ENCODE measurements around the gene MVD. TPM values are rescaled to one million over a fixed set of nuclear protein-coding genes. Genes with fewer than 3 reads are reported as not detected.

Gene MVD
- total RNA-seq, 1 experiment from 2014 or later, result 119 TPM

GRCh38 chr16:88692861-88693260 lies 30.0 kb upstream of the MVD start:
- ChIA-PET CTCF (no interaction called here), POLR2A (no interaction called here), RAD21 (ENCODE audit: low non-redundant PET in 1 of 2, low total read pairs in 2 of 2, uncharacterized antibody in 2 of 2, unreplicated experiment in 2 of 2) (no interaction called here)
- Histone ChIP-seq H4K20me1 (ENCODE audit: insufficient read depth) (no peaks in the 10 kb centered on the region), H3K4me2 (ENCODE audit: low read length) (no peak overlapping the region), H3K36me3 (ENCODE audit: control insufficient read depth in 1 of 2, insufficient read depth in 2 of 2, low read length in 2 of 2) (no peaks in the 10 kb centered on the region), H3K4me3 (replicated peaks in 1 of 2; ENCODE audit: low read depth in 1 of 2, low read length in 2 of 2) (no peak overlapping the region), H3K4me1 (ENCODE audit: control insufficient read depth in 1 of 2, insufficient read depth in 2 of 2, low read length in 2 of 2) (peaks cover 7% of the 10 kb centered on the region in 2 experiments), H3K9me3 (ENCODE audit: control insufficient read depth in 1 of 2, insufficient read depth in 1 of 2, low read depth in 1 of 2, low read length in 2 of 2) (no peaks in the 10 kb centered on the region), H3K9ac (ENCODE audit: low read length) (no peak overlapping the region), H2AFZ (ENCODE audit: low read depth, low read length, poor library complexity, severe bottlenecking) (no peak overlapping the region), H3K79me2 (ENCODE audit: insufficient read depth, low read length) (no peaks in the 10 kb centered on the region), H3K27me3 (ENCODE audit: insufficient read depth, low read length) (no peaks in the 10 kb centered on the region), H3K27ac (ENCODE audit: low read depth, low read length) (no peak overlapping the region), H3K9me2 (ENCODE audit: insufficient read depth) (no peaks in the 10 kb centered on the region)
- BruUV-seq (replicated peaks), result no TSS peak
- no peak for TF ChIP-seq CEBPB (IDR thresholded peaks at IDR 0.05; ENCODE audit: low read depth)
- TF ChIP-seq SRF (IDR thresholded peaks at IDR 0.05; ENCODE audit: low read depth), result no peak
- no peak for TF ChIP-seq ZNF274 (IDR thresholded peaks at IDR 0.05; ENCODE audit: low read depth, low read length)
- TF ChIP-seq, protein P1, sequence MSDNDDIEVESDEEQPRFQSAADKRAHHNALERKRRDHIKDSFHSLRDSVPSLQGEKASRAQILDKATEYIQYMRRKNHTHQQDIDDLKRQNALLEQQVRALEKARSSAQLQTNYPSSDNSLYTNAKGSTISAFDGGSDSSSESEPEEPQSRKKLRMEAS (IDR thresholded peaks at IDR 0.05), result no peak
- no peak for TF ChIP-seq EZH2phosphoT487 (IDR thresholded peaks at IDR 0.05; ENCODE audit: borderline replicate concordance)
- no peak for TF ChIP-seq ELF1 (IDR thresholded peaks at IDR 0.05; ENCODE audit: borderline replicate concordance, low read depth)
- no peak for TF ChIP-seq CBX3 (IDR thresholded peaks at IDR 0.05; ENCODE audit: low read depth)
- TF ChIP-seq YY1 (IDR thresholded peaks at IDR 0.05; ENCODE audit: extremely low read depth, insufficient replicate concordance, low read depth, low read length), result no peak
- no peak for TF ChIP-seq TCF7L2 (IDR thresholded peaks at IDR 0.05; ENCODE audit: borderline replicate concordance, extremely low read depth, insufficient read depth, insufficient read length)
- TF ChIP-seq SIN3A (IDR thresholded peaks at IDR 0.05; ENCODE audit: low read depth), result no peak
- TF ChIP-seq FOSL1 (IDR thresholded peaks at IDR 0.05; ENCODE audit: low read depth), result no peak
- TF ChIP-seq, protein P2, sequence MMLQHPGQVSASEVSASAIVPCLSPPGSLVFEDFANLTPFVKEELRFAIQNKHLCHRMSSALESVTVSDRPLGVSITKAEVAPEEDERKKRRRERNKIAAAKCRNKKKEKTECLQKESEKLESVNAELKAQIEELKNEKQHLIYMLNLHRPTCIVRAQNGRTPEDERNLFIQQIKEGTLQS (IDR thresholded peaks at IDR 0.05), result no peak
- no peak for TF ChIP-seq RAD21 (IDR thresholded peaks at IDR 0.05; ENCODE audit: low read depth)
- no peak for TF ChIP-seq CTCF (IDR thresholded peaks at IDR 0.05 in 2 of 3, conservative IDR thresholded peaks at IDR 0.05 in 1 of 3; ENCODE audit: borderline replicate concordance in 1 of 3, insufficient read depth in 1 of 3, low read depth in 2 of 3, low read length in 2 of 3)
- TF ChIP-seq ZBTB33 (IDR thresholded peaks at IDR 0.05; ENCODE audit: extremely low read depth, insufficient replicate concordance, low read length), result no peak
- TF ChIP-seq POLR2A (IDR thresholded peaks at IDR 0.05; ENCODE audit: borderline replicate concordance, extremely low read depth, insufficient read depth, insufficient read length), result no peak
- no peak for TF ChIP-seq ZFX (IDR thresholded peaks at IDR 0.05)
- no peak for TF ChIP-seq EGR1 (IDR thresholded peaks at IDR 0.05; ENCODE audit: low read depth)
- no peak for DNase-seq (ENCODE audit: low read depth, low spot score)
- intact Hi-C loops (cut with micrococcal nuclease), result no loop called here
- ATAC-seq, result no peak
